ENCODE measurements around the gene SPATA17.

DNA sequence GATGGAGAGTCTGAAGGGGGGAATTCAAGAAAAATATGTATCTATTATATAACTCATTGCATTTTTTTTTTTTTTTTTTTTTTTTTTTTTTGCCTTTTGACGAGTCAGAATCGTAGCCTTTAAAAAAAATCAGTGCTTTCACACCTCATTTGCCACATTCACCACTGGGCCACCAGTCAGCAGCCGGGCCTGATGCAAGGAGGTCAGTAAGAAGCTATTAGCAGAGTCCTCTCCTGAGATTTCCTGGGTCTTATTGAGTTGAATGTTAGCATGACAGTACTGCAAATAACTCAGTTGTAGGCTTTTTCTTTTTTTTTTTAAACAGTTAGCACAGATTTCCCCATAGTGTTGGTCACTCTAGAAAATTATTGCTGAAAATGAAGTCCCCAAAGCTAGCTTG lies 139.8 kb downstream of the SPATA17 start:
- TF ChIP-seq, protein P1, sequence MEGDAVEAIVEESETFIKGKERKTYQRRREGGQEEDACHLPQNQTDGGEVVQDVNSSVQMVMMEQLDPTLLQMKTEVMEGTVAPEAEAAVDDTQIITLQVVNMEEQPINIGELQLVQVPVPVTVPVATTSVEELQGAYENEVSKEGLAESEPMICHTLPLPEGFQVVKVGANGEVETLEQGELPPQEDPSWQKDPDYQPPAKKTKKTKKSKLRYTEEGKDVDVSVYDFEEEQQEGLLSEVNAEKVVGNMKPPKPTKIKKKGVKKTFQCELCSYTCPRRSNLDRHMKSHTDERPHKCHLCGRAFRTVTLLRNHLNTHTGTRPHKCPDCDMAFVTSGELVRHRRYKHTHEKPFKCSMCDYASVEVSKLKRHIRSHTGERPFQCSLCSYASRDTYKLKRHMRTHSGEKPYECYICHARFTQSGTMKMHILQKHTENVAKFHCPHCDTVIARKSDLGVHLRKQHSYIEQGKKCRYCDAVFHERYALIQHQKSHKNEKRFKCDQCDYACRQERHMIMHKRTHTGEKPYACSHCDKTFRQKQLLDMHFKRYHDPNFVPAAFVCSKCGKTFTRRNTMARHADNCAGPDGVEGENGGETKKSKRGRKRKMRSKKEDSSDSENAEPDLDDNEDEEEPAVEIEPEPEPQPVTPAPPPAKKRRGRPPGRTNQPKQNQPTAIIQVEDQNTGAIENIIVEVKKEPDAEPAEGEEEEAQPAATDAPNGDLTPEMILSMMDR (IDR thresholded peaks at IDR 0.05) = no peak
- no peak for TF ChIP-seq EP300 (IDR thresholded peaks at IDR 0.05)
